Right lobe of liver (tissue), 6 donors: ENCODE data around the gene OR8K1. TPM values are rescaled to one million over a fixed set of nuclear protein-coding genes. Genes with fewer than 3 reads are reported as not detected.

Experiments
- ATAC-seq, 4 donors: fragments of 200-7000 bp; cut with Tn5 transposase; one replicate each; pipeline ENCODE4 v1.9.1; 2020; ENCODE audit warnings: mild to moderate bottlenecking in 4 of 4, moderate library complexity in 4 of 4
- DNase-seq, 3 donors: peaks; one replicate each; pipeline ENCODE4 v3.0.0-alpha.2; 2020
- H3K27ac ChIP-seq, 3 donors: fragments of 200-600 bp; one replicate each; pipeline ENCODE4 v1.8.0; 2022
- H3K27me3 ChIP-seq, 2 donors: fragments of 200-600 bp; one replicate each; pipeline ENCODE4 v1.8.0; 2022
- H3K36me3 ChIP-seq, 4 donors: fragments of 200-600 bp; sonication (generic) in 1 of 4; one replicate each; pipeline versions ENCODE4 v1.5.1 to v1.8.0; 2017 to 2022; ENCODE audit warnings: control low read depth in 1 of 4
- H3K4me1 ChIP-seq, 4 donors: fragments of 200-600 bp; sonication (generic) in 1 of 4; one replicate each; pipeline versions ENCODE4 v1.5.1 to v1.8.0; 2017 to 2022; ENCODE audit warnings: control low read depth in 1 of 4
- H3K4me3 ChIP-seq, 3 donors: fragments of 200-600 bp; one replicate each; pipeline ENCODE4 v1.8.0; 2022
- H3K9me3 ChIP-seq, 4 donors: fragments of 200-600 bp; sonication (generic) in 1 of 4; one replicate each; pipeline versions ENCODE4 v1.5.1 to v1.8.0; 2017 to 2022; ENCODE audit warnings: control low read depth in 1 of 4
- POLR2A ChIP-seq: fragments of 450-650 bp; IDR thresholded peaks from one replicate; pipeline ENCODE4 v1.6.1; 2017; ENCODE audit warnings: antibody characterized with exemption, mild to moderate bottlenecking
- WGBS: methylation state at CpG from one replicate; pipeline ENCODE4 v1.1.6; 2018; ENCODE audit warnings: low coverage, low lambda C conversion rate; ENCODE audit not compliant: insufficient coverage; ENCODE audit errors: missing lambda C conversion rate; 5-methylcytosine and 5-hydroxymethylcytosine counted together
- intact Hi-C, 2 donors: fragments of 100-400 bp; cut with DNase I; formaldehyde crosslinking; loops; one replicate each; pipeline versions ENCODE4 v1.11.2 to v1.14.1; 2022
- long read RNA-seq: library from polyadenylated mRNA; unstranded; transcript quantifications from one replicate; pipeline ENCODE4 v2.0.0, GENCODE V29; 2019
- total RNA-seq, 6 experiments: library from RNA; depleted of rRNA in 2 of 6; stranded (reverse); fragments of >200 nt in 2 of 6; fragmentation: NEBNext Ultra II Directional in 3 of 6; extraction: Animal tissue kit (Norgen Biotek cat#: 25700) in 3 of 6; gene quantifications; one replicate each; pipeline versions ENCODE4 v1.1.0 to v1.2.4, GENCODE V29; 2016 to 2023
- TF ChIP-seq, protein P1 (sequence below), 4 donors: fragments of 200-600 bp in 3 of 4; fragments of 450-650 bp in 1 of 4; IDR thresholded peaks; one replicate each; pipeline versions ENCODE4 v1.5.1 to v1.8.0; 2016 to 2022; ENCODE audit warnings: antibody characterized with exemption in 4 of 4, mild to moderate bottlenecking in 2 of 4
- donor health status: DM: no; HTN: yes; CAD: no.
- donor health status: DM: no; HTN: no; CAD: no.
- donor health status: DM: no; HTN: no; CAD: no.
- donor health status: DM: no; HTN: yes; CAD: no.
- donor health status: DM: no; HTN: yes; CAD: no.

The OR8K1 gene
- not detected for total RNA-seq
- long read RNA-seq: 0 reads

DNA sequence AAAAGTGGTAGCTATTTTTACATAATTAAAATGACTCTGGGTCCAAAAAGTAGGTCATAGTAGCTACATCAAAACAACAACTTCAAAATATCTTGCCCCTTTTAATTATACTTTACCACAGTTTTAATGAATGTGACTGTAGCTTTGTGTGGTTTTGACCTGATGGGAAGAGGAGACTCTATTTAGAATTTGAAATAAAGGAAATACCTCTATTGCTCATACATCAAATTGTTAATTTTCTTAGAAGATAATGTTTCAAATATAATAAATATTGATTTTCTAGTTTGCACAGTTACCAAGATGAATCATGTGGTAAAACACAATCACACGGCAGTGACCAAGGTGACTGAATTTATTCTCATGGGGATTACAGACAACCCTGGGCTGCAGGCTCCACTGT lies at the start of gene OR8K1:
Gene OR8K1, plus strand, starts transcription at position 301 of the 400 bp plus-strand sequence. Its CDS starts 0 bp downstream, at position 301.
- Histone ChIP-seq H3K9me3 (no peaks in the 10 kb centered on the region), H3K36me3 (no peaks in the 10 kb centered on the region), H3K4me1 (no peaks in the 10 kb centered on the region), H3K27ac (no peak within 1 kb of the TSS), H3K27me3 (no peaks in the 10 kb centered on the region), H3K4me3 (no peak within 1 kb of the TSS)
- no peak for ATAC-seq
- intact Hi-C loops: no loop called here
- DNase-seq: no peak
- no peak for TF ChIP-seq POLR2A
- TF ChIP-seq, protein P1, sequence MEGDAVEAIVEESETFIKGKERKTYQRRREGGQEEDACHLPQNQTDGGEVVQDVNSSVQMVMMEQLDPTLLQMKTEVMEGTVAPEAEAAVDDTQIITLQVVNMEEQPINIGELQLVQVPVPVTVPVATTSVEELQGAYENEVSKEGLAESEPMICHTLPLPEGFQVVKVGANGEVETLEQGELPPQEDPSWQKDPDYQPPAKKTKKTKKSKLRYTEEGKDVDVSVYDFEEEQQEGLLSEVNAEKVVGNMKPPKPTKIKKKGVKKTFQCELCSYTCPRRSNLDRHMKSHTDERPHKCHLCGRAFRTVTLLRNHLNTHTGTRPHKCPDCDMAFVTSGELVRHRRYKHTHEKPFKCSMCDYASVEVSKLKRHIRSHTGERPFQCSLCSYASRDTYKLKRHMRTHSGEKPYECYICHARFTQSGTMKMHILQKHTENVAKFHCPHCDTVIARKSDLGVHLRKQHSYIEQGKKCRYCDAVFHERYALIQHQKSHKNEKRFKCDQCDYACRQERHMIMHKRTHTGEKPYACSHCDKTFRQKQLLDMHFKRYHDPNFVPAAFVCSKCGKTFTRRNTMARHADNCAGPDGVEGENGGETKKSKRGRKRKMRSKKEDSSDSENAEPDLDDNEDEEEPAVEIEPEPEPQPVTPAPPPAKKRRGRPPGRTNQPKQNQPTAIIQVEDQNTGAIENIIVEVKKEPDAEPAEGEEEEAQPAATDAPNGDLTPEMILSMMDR (IDR thresholded peaks at IDR 0.05): no peak
- 75% methylated on average over 1 of the region's 1 CpG for WGBS

DNA sequence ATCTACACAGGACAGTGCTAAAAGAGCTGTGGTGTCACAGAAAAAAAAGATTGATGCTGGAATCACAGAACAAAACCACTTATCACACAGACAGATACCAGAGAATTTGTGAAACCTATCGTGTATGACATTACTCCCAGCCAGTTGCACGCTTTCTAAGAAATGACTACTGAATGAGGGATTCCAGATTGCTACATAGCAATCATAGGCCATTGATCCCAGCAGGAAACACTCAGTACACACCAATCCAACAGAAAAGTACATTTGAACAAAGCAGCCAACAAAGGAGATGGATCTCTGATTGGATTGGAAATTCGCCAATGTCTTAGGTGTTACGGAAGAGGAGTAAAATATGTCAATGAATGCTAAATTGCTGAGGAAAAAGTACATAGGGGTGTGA lies 48.9 kb upstream of the OR8K1 start:
- 62% methylated on average over 4 of the region's 4 CpGs for WGBS
- Histone ChIP-seq H3K9me3 (no peaks in the 10 kb centered on the region), H3K27ac (no peak overlapping the region), H3K27me3 (no peaks in the 10 kb centered on the region), H3K4me3 (no peak overlapping the region), H3K4me1 (no peaks in the 10 kb centered on the region), H3K36me3 (no peaks in the 10 kb centered on the region)
- DNase-seq: no peak
- intact Hi-C loops: no loop called here
- ATAC-seq: no peak
- TF ChIP-seq POLR2A: no peak
- TF ChIP-seq, protein P1 (IDR thresholded peaks at IDR 0.05): no peak

DNA sequence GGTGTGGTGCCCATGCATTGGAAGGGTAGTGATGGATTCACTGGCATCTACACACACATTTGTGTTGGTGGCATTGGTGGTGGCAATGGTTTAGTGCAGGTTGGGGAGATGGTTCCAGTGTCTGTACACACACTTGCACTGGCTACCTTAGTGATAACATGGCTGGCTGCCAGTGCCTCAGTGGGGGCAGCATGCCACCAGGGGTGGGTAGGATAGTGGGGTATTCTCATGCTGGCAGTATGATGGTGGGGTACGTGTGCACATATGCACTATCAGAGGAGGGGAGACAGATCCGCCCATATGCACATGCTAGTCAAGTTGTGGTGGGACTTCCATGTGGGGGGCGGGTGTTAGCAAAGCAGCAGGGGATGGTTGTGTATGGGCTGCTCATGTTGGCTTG lies 38.0 kb upstream of the OR8K1 start:
- H3K27ac ChIP-seq: no peak overlapping the region
- intact Hi-C loops: no loop called here
- no peaks in the 10 kb centered on the region for H3K36me3 ChIP-seq
- H3K4me1 ChIP-seq: no peaks in the 10 kb centered on the region
- TF ChIP-seq, protein P1 (IDR thresholded peaks at IDR 0.05): no peak
- TF ChIP-seq POLR2A: no peak
- no peaks in the 10 kb centered on the region for H3K27me3 ChIP-seq
- H3K4me3 ChIP-seq: no peak overlapping the region
- no peak for ATAC-seq
- WGBS: 58% methylated on average over 3 of the region's 3 CpGs
- DNase-seq: no peak
- no peaks in the 10 kb centered on the region for H3K9me3 ChIP-seq

DNA sequence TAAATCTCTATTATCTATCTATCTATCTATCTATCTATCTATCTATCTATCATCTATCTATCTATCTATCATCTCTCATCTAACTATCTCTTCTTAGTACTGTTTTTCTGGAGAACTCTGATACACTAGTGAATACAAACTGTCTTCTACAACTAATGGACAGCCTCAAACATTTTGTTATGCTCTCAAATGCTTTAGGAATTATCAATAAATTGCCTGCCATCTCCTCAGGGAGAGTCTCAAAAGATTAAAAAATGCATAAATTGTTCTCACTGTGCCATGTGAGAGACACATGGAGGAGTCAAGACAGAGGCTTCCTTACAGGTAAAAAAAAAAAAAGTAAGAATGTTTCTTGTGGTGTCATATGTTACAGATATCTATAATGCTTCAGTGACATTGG lies 31.0 kb upstream of the OR8K1 start, which contains the start of gene OR8K3:
Gene OR8K3, plus strand, starts transcription at position 301 of the 400 bp plus-strand sequence. CDS start 3,163 bp downstream, outside the sequence.
- Histone ChIP-seq H3K9me3 (no peaks in the 10 kb centered on the region), H3K27ac (no peak within 1 kb of the TSS), H3K4me3 (no peak within 1 kb of the TSS), H3K27me3 (no peaks in the 10 kb centered on the region), H3K4me1 (no peaks in the 10 kb centered on the region), H3K36me3 (no peaks in the 10 kb centered on the region)
- intact Hi-C loops: no loop called here
- no peak for TF ChIP-seq POLR2A
- TF ChIP-seq, protein P1 (IDR thresholded peaks at IDR 0.05): no peak
- no peak for ATAC-seq
- DNase-seq: no peak
